AG04449 (cell line): ENCODE results near the gene CYBC1.

Experiments
- CTCF ChIA-PET: fragments of 350-600 bp; formaldehyde crosslinking; extraction: SDS; loops from one replicate; lab custom pipeline; 2021; ENCODE audit warnings: antibody characterized with exemption; lab: Yijun Ruan, JAX
- POLR2A ChIA-PET: fragments of 400-600, 350-600 bp; formaldehyde crosslinking; extraction: SDS; loops from one replicate; lab custom pipeline; 2020; ENCODE audit warnings: antibody characterized with exemption, inconsistent platforms; lab: Yijun Ruan, JAX
- DNase-seq: peaks from one replicate; pipeline ENCODE4 v3.0.0-alpha.2; 2010; ENCODE audit warnings: low read depth, low spot score
- H3K4me3 ChIP-seq: 2 replicates; pipeline ENCODE4 v1.5.1; 2011; ENCODE audit warnings: low read depth, mild to moderate bottlenecking, control low read depth, low read length
- TF ChIP-seq, protein P1 (sequence below): IDR thresholded peaks from one replicate; pipeline ENCODE4 v1.5.1; 2011; ENCODE audit warnings: mild to moderate bottlenecking, moderate library complexity, low read length, control low read depth, inconsistent platforms; ENCODE audit not compliant: insufficient read depth; ENCODE audit errors: missing control alignments

The CYBC1 gene

DNA sequence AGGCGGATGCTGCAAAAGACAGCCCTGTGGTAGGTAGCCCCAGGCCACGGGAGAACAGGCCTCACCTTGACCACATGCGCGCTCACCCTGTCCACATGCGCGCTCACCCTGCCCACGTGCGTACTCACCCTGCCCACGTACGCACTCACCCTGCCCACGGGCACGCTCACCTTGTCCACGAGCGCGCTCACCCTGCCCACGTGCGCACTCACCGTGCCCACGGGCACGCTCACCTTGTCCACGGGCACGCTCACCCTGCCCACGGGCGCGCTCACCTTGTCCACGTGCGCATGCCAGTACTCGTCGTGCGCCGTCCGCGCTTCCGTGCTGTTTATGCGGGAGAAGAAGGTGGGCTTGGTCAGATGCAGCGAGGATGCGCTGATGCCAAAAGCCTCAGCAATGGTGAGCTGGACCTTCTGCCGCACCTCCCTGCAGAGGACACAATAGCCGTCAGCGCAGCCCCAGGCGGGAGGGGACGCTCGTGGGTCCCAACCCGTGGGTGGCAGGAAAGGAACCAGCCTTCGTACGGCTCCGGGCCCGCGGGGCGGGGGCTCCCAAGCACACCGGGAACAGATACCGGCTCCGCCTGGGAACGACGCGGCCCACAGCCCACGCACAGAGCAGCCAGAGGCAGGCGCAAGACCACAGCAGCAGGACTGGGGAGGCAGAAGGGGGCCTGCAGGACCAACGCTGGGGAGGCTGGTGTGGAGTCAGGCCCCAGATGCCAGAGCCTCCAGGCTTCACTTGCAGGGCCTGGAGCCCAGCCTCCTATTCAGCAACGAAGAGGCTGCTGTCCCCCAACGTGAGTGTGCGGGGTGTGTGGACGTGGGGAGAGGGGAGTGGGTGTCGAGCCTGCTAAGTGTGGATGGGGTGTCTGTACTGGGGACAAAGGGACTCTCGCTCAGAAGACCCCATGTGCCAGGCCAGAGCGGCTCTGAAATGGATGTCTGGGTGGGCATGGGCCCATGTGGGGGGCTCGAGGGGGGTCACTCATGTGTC, 46.6 kb downstream of the CYBC1 start:
- TF ChIP-seq, protein P1, sequence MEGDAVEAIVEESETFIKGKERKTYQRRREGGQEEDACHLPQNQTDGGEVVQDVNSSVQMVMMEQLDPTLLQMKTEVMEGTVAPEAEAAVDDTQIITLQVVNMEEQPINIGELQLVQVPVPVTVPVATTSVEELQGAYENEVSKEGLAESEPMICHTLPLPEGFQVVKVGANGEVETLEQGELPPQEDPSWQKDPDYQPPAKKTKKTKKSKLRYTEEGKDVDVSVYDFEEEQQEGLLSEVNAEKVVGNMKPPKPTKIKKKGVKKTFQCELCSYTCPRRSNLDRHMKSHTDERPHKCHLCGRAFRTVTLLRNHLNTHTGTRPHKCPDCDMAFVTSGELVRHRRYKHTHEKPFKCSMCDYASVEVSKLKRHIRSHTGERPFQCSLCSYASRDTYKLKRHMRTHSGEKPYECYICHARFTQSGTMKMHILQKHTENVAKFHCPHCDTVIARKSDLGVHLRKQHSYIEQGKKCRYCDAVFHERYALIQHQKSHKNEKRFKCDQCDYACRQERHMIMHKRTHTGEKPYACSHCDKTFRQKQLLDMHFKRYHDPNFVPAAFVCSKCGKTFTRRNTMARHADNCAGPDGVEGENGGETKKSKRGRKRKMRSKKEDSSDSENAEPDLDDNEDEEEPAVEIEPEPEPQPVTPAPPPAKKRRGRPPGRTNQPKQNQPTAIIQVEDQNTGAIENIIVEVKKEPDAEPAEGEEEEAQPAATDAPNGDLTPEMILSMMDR = no peak
- POLR2A ChIA-PET = no interaction called here
- CTCF ChIA-PET = interaction anchor here (1.3 to 2.5 kb wide), 2 partner anchors 11 to 53 kb away, joined by 5 to 10 read pairs; no protein-coding TSS in a partner anchor
- no peak overlapping the region for H3K4me3 ChIP-seq
- no peak for DNase-seq

GRCh38 chr17:82402865-82403264, 47.7 kb downstream of the CYBC1 start:
- DNase-seq = no peak
- ChIA-PET CTCF (interaction anchor here (0.6 to 2.5 kb wide), 3 partner anchors 11 to 52 kb away, joined by 3 to 10 read pairs (median 3); no protein-coding TSS in a partner anchor), POLR2A (no interaction called here)
- TF ChIP-seq, protein P1 = no peak
- no peak overlapping the region for H3K4me3 ChIP-seq

DNA sequence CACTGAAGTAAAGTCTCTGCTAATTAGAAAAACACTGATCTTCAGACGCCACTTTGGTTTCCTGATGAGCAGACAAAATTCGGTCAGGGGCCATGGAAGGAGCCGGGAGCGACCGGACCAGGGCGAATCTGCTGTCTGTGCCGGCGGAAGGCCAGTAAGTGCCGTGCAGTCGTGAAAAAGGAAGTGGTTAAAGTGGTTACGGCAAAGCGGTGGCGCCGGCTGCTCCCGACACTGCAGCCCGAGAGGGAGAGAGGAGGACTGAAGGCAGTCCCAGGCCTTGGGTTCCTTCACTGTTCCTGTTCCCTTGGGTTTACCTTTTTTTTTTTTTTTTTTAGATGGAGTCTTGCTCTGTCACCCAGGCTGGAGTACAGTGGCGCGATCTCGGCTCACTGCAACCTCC, 49.7 kb downstream of the CYBC1 start:
- TF ChIP-seq, protein P1 = no peak
- no peak overlapping the region; the same call in 1 of the 2 replicates for H3K4me3 ChIP-seq
- DNase-seq = no peak
- ChIA-PET POLR2A (no interaction called here), CTCF (interaction anchor here (1.3 to 2.5 kb wide), 2 partner anchors 35 to 50 kb away, joined by 3 to 25 read pairs; no protein-coding TSS in a partner anchor)

DNA sequence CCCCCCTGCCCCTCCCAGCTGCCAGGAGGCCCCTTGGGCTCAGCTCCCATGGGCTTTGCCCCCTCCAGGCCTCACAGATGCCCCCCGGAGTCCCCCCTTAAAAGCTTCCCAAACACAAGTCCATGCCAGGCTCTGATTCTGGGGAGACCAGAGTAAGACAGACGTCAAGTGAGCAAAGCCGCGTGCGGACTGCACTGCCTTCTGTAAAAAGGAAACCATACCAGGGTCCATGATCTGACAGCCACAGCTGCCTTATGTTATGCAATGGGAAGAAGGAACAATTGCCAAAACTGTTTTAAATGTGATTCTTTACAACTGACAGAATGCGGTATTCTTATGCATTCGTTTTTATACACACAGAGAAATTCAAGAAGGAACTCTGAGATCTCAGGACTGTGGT, 50.3 kb downstream of the CYBC1 start:
- ChIA-PET CTCF (interaction anchor here (1.2 to 2.8 kb wide), 5 partner anchors 14 to 100 kb away, joined by 3 to 25 read pairs (median 8); partner anchors contain the start of gene TEX19), POLR2A (no interaction called here)
- DNase-seq = no peak
- TF ChIP-seq, protein P1 = no peak
- no peak overlapping the region for H3K4me3 ChIP-seq

DNA sequence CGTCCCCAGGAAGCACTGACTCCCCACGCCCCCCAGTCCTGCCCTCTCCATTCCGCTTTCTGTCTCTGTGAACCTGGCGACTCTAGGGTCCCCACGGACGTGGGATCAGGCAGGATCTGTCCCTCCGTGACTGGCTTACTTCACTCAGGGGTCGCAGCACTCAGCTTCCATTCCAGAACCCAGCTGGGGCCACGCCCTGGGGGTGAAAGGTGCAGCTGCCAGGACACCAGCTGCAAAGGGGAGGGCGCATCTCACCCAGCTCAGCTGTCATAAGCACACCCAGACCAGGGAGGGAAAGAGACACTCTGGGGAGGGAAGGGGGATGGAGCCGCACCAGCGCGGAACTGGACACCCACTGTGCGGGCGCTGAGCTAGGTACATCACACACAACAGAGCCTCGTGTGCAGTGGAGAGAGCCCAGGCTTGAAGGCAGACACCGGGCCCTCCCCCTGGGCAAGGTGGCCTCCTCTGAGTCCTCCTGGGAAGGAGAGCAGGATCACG, 50.9 kb downstream of the CYBC1 start:
- CTCF ChIA-PET = interaction anchor here (1.2 to 2.8 kb wide), 6 partner anchors 14 to 100 kb away, joined by 3 to 25 read pairs (median 6); partner anchors contain the start of gene TEX19
- POLR2A ChIA-PET = no interaction called here
- TF ChIP-seq, protein P1 = no peak
- no peak for DNase-seq
- H3K4me3 ChIP-seq = no peak overlapping the region
